NB4 (cell line): ENCODE results near the gene SH3RF2.
A peak's percentile ranks its signal among the peaks of the same experiment; 100 is the strongest.

Experiments
- DNase-seq: peaks from one replicate; pipeline ENCODE4 v3.0.0; 2010; ENCODE audit warnings: low read depth
- H3K4me3 ChIP-seq: one replicate; pipeline ENCODE4 v1.5.1; 2011; ENCODE audit warnings: mild to moderate bottlenecking, low read depth, low read length, moderate library complexity
- CTCF ChIP-seq: IDR thresholded peaks from one replicate; pipeline ENCODE4 v1.5.1; 2012; ENCODE audit warnings: low read depth, low read length
- MAX ChIP-seq: IDR thresholded peaks from 2 replicates; pipeline ENCODE4 v1.6.1; 2011; ENCODE audit warnings: low read depth, low read length
- MYC ChIP-seq: IDR thresholded peaks from 2 replicates; pipeline ENCODE4 v1.6.1; 2011; ENCODE audit warnings: low read depth, low read length
- POLR2A ChIP-seq: IDR thresholded peaks from 2 replicates; pipeline ENCODE4 v1.6.1; 2011; ENCODE audit warnings: mild to moderate bottlenecking; ENCODE audit not compliant: insufficient read length; ENCODE audit errors: extremely low read depth

The SH3RF2 gene

GRCh38 chr5:145941096-145941447 lies 4.7 kb downstream of the SH3RF2 start:
- no peak for TF ChIP-seq CTCF
- TF ChIP-seq MAX, result no peak
- no peak for TF ChIP-seq MYC
- TF ChIP-seq POLR2A, result no peak
- no peak overlapping the region for H3K4me3 ChIP-seq
- no peak for DNase-seq

GRCh38 chr5:145941448-145942130 lies 5.2 kb downstream of the SH3RF2 start:
- DNase-seq, result peak; percentile 34
- TF ChIP-seq MYC, result no peak
- no peak for TF ChIP-seq CTCF
- no peak for TF ChIP-seq MAX
- no peak for TF ChIP-seq POLR2A
- H3K4me3 ChIP-seq, result no peak overlapping the region

GRCh38 chr5:145942201-145942600 lies 5.8 kb downstream of the SH3RF2 start:
- no peak overlapping the region for H3K4me3 ChIP-seq
- DNase-seq, result no peak
- TF ChIP-seq MAX (no peak), CTCF (no peak), MYC (no peak), POLR2A (no peak)

- TF ChIP-seq CTCF (no peak), MAX (no peak), POLR2A (no peak), MYC (no peak)
- H3K4me3 ChIP-seq, result no peak overlapping the region
- DNase-seq, result no peak
Measured at GRCh38 chr5:145942749-145943148, 6.4 kb downstream of the SH3RF2 start.

- peak; percentile 57 for DNase-seq
- no peak for TF ChIP-seq MAX
- no peak for TF ChIP-seq POLR2A
- no peak for TF ChIP-seq MYC
- TF ChIP-seq CTCF, result no peak
- H3K4me3 ChIP-seq, result no peak overlapping the region
Measured at GRCh38 chr5:145943674-145944121, 7.3 kb downstream of the SH3RF2 start.
